GM21737 (cell line): ENCODE results near the gene ATF7.
"Not testable (repeated sequence)": the region's sequence is repeated elsewhere in the genome, so short reads cannot be mapped to it uniquely, and the experiment has no call there.

ENCODE experiments used
- ATAC-seq: cut with Tn5 transposase; IDR thresholded peaks from one replicate; pipeline ENCODE4 v1.9.1; 2021; ENCODE audit warnings: mild to moderate bottlenecking, moderate library complexity; ENCODE audit not compliant: unreplicated experiment

ATF7 gene

DNA sequence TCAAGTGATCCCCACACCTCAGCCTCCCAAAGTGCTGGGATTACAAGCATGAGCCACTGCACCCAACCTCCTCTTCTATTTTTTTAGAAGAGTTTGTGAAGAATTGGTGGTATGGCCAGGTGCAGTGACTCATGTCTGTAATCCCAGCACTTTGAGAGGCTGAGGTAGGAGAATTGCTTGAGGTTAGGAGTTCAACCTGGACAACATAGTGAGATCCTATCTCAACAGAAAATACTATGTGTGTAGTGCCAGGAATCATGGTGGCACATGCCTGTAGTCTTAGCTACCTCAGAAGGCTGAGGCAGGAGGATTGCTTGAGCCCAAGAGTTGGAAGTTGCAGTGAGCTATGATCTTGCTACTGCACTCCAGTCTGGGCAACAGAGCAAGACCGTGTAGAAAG lies 5.5 kb upstream of the ATF7 start:
- no peak for ATAC-seq

DNA sequence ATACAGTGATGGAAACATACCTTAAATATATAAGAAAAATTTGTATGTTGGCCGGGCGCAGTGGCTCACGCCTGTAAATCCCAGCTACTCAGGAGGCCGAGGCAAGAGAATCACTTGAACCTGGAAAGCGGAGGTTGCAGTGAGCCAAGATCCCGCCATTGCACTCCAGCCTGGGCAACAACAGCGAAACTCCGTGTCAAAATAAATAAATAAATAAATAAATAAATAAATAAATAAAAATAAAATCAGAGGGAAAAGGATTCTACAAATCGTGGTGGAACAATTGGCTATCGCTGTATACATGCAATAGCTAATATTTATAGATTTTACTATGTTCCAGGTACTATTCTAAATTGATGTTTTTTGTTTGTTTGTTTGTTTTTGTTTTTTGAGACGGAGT lies 1.7 kb upstream of the ATF7 start:
- no peak for ATAC-seq

DNA sequence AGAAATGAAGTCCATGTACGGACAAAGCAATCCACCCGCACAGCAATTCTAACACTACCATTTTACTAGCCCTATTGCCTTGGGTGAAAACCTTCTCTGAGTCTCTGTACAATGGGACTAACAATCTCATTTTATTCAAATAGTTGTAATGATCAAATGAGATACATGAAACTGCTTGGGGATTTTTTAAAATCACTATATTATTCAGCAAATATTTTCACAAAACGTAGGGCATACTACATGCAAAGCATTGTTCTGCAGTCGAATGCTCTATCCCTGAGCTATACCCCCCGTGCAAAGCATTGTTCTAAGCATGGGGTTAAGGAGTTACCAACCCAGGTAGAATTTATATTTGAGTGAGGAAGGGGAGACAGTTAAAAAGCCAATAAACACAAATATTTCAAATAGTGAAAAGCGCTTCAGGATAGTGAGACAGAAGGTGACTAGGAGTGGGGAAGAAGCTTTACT lies 554 bp upstream of the ATF7 start:
- no peak for ATAC-seq

DNA sequence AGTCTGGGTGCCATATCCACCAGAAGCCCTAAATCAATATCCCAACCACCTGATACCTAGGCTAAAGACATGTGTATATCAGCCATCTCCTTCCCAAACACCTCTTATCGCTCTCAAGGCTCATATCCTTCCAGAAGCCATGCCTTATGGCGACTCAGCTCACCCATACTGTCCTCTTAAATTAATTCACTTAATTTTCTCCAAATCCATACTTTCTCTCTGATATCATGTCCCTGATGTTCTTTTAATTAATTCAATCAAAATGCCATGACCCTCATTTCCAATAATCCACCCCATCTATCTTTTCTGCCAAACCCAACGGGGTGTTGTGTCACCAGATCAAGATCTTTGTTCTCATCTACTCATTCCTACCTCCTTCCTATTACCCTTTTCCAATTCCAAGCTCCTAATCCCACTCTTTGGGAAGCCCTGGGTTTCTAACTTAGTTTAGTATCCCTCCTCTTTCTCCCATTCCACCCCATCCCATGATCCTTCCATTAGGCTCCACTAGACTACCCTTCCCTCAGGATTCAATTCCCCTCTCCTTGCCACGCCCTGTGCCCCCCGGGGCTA lies 723 bp downstream of the ATF7 start:
- no peak for ATAC-seq

DNA sequence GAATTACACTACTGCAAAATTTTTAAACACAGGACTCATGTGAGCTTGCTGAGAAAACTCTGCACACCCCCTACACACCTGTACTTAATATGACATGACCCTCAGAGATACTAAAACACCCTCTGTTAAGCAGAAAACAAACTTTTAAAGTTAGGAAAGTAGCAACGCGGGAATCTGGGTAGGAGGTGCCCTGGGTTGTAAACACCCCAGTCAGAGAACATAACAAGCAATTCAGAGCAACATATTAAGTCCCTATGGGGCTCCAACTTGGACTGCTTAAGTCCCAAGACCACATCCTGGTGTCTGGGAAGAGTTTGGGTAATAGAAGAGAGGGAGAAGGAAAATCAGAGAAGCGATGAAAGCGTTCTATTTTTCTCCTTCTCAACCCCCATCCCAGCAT lies 1.2 kb downstream of the ATF7 start:
- no peak for ATAC-seq

DNA sequence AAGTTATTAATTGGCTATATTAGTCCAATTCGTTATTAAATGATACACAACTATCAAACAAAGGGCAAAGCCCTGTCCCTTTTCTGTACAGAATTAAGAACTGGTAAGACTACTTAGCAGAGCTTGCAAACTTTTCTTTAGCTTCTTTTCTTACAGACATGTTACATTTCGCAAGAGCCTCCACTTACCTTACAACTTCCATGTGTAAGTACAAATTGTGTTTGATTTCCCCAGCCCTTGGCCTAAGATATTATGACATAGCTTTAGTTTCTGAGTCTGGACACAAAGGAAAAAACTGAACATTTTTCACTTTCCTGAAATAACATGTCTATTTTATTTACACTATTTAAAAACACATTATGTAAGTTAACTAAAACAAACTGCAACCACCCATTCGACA lies 1.7 kb downstream of the ATF7 start:
- ATAC-seq = no peak

DNA sequence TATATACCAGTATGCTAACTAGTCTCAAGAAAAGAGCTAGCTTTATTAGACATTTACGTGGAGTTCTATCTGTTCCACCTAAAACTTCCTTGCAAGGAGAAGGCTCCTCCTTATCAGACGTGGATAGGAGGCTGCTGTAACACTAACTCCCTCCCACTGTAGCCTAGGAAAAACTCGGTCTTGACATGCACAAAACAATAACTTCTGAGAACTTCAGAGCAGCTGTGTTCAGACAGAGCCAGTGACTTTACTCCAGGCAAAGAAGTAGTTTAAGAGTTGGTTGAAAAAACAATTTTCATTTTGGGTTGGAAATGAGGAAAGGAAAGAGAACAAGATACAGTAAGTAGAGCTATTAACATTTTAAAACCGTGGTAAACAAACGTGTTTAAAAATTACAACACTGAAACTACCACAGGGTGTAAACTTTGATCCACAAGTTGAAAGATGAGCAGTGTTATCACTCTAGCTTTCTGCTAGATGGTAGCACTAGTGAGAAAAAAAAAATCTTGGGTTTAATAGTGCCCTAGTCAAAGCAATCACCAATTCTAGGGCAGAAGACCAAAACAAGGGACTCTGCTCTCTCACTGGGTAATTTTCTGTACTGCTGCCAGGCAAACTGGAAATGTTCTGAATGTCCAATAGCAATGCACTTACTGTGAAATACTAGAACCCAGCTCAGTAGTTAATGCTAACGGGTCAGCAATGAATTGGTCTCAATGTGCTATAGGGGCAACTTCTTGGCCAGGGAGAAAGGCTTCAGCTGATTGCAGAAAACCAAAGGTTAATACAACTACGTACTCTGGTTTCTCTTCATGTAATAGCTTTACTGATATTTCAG lies 2.4 kb downstream of the ATF7 start:
- no peak for ATAC-seq

DNA sequence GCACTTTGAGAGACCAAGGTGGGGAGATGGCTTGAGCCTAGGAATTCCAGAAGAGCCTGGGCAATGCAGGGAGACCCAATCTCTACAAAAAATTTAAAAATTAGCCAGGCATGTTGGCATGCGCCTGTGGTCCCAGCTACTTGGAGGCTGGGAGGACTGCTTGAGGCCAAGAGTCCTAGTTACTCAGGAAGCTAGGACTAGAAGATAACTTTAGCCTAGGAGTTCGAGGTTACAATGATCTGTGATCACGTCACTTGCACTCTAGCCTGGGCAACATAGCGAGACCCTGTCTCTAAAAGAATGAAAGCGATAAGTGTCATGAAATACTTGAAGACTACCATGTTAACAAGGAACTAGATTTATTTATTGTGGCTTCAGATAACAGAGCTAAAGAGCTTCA lies 3.5 kb downstream of the ATF7 start:
- no peak for ATAC-seq

DNA sequence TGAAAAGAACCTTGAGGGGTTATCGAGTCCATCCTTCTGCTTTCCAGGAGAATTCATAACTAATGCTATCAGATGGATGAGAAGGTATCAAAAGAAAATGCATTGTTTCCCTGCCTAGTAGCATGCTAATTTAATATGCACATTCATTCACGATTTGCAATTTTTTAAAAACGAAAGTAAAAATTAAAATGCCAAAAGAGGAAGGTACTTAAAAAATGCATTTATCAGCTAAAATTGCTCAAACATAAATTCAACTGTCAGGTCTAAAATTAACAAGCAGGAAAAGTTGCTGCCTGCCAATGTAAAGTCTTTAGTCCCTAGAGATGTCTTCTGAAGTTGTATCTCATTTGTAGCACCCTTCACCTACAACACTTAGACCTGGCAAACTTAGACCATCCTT lies 7.9 kb downstream of the ATF7 start:
- no peak for ATAC-seq

DNA sequence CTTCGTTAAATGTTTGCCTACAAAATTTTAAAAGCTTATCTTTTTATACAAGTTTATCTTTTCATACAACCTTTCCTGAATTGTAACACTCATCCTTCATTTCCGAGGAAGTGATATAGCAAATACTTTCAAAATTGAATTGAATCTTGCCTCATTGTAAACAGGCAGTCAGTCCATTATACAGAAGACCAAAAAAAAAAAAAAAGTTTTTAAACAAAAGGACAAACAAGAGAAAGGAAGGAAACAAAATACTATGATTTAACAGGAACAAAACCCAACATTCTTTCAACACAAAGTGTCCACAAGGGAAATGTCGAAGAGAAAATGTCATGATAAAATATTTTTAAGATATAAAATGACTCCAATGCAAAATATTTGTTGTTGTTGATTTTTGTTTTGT lies 8.5 kb downstream of the ATF7 start:
- no peak for ATAC-seq

DNA sequence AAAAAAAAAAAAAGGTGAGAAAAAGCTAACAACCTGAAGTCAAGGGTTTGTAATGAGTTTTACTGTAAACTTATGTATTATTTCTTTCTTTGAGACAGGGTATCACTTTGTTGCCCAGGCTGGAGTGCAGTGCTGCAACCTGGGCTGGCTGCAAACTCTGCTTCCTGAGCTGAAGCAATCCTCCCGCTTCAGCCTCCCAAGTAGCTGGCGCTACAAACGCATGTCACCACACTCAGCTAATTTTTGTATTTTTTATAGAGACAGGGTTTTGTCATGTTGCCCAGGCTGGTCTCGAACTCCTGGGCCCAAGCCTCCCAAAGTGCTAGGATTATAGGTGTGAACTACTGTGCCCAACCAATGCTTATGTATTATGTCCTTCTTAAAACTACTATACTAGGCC lies 9.2 kb downstream of the ATF7 start:
- no peak for ATAC-seq

DNA sequence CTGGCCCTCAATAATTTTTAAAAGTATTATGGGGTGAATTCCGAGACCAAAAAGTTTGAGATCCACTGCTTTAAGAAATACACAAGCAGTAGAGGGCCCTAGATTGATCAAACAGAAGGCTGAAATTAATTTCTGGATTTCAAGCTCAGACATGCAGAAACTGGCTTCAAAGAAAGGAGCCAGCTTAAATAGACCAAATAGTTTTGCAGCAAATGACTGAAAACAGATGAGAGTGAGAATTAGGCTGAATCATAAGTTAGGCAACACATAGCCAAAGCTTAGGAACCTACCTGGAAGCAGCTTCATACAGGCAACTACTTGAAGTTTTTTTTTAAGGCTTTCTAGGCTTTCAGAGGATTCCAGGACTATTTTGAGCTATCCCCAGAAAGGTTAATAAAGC lies 12.4 kb downstream of the ATF7 start:
- ATAC-seq = no peak

DNA sequence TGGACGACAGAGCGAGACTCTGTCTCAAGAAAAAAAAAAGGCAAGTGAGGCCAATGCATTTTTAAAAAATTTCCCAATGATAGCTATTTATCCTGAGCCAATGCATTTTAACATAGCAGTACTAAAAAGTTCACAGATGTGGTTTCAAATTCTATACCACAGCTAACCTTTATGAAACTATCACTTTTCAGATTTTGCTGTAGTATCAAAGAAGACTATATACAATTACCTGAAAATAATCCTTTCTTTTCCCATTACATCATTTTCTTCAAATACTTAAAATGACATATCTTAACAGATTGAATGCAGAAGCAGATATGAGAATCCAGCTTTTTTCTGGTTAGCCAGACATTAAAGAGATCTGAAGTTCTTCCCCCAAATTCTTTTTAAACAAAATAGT lies 13.2 kb downstream of the ATF7 start:
- no peak for ATAC-seq

DNA sequence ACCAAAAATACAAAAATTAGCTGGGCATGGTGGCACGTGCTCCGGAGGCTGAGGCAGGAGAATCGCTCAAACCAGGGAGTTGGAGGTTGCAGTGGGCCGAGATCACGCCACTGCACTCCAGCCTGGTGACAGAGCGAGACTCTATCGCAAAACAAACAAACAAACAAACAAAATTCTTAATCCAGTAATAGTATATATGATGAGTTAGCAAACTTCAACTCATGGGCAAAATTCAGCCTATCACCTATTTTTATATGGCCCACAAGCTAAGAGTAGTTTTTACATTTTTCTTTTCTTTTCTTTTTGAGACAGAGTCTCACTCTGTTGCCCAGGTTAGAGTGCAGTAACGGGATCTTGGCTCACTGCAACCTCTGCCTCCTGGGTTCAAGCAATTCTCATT lies 14.9 kb downstream of the ATF7 start:
- no peak for ATAC-seq

DNA sequence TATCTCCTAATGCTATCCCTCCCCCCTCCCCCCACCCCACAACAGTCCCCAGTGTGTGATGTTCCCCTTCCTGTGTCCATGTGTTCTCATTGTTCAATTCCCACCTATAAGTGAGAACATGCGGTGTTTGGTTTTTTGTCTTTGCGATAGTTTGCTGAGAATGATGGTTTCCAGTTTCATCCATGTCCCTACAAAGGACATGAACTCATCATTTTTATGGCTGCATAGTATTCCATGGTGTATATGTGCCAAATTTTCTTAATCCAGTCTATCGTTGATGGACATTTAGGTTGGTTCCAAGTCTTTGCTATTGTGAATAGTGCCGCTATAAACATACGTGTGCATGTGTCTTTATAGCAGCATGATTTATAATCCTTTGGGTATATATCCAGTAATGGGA lies 19.5 kb downstream of the ATF7 start:
- ATAC-seq = not testable (repeated sequence)

DNA sequence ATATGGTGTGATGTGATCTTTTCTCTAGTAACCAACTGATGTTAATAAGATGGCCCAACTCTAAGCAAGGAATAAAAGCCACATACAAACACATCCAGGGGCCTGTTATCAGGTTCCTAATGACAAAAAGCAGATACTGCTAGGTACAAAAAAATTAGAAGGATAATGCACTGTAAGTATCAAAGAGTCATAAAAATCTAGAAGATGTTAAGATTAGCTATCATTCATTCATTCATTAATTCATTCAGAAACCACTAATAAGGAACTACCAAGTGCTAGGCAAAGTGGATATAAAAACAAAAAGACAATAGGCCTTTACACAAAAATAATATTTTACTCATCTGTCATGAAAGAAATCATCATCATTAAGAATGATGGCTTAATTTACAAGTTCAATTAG lies 21.6 kb downstream of the ATF7 start:
- ATAC-seq = no peak

DNA sequence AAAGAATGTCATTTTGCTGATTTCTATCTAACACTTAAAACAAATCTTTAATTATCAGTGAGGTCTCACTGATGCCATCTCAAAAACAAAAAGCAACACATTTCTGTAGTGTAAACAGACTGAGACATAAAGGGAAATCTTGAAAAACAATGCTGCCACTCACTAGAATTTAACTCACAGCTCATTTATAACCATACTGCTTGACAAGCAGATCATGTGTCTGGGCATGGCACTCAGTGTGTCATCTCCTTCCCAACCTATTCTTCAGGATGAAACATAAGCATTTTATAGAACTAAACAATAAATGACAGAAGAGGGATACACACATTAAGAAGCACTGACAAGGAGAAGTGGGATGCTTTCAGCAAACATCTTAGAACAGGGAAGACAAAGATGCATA lies 22.4 kb downstream of the ATF7 start:
- ATAC-seq = no peak

DNA sequence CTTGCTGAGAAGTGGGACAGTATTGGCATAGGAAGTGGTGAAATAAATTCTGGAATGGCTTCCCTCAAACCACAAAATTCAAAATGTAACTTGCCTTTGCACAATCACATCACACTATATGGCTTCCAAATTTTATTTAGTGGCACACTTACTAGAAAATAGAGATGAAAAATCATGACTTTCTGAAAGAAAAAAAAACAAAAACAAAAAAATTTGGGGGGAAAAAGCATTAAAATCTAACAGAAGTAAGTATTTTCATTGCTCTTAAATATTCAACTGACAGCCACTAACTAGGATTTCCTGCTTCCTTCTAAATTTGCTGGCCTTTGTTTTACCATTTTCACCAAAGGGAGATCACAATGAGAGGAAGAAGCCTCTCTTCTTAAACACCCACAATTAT lies 23.0 kb downstream of the ATF7 start:
- no peak for ATAC-seq

DNA sequence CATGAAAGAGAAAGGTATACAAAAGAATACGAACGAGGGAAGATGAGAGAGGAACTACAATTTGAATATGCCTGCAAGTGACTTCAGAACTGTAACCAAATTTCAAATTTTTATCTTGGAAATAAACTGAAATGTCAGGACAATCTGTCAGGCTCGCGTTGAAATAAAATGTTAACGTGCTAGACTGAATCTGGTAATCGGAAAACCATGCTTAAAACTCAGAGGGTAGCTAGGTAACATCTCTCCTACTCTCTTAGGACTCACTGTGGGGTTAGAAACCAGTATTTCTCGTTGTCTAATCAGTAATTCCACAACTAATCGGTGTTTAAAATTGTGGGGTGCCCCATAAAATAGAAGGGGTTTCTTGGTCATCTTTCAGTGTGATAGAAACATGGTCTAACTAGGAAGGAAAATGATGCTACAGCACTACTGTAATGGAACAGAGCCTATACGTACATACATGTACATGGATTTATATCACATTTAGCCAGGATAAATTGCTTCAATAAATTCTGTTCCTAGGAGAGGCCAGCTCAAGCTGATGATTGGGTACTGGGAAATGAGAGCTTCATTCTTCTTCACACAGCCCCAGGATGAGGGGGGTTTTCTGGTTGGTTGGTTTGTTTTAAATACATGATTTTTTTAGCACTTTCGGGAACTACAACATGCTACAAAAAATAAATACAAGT lies 23.9 kb downstream of the ATF7 start:
- ATAC-seq = no peak

DNA sequence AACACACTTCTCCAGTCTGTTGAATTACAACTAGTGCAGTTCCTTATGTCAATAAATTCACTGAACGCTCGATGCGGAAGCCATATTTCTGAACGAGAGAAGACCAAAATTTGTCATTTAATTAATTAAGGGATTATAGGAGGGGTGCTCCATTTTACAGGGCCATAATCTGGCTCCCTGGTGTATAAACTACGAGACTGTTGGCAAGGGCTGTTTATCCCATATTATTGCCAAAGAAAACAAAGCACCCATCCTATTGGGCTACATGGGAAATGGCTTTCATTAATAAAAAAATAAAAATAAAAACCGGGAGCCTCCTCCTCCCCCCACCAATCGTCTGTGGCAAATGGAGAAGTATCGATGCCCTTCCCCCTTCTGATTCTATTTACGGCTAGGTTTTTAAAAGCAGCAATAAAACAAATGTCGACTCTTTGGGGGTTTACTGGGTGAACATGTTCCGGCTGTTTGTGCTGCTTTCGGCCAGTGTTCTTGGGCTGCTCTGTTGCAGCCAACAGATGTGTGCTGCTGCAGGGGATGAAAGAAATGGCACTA lies 24.8 kb downstream of the ATF7 start:
- ATAC-seq = no peak

DNA sequence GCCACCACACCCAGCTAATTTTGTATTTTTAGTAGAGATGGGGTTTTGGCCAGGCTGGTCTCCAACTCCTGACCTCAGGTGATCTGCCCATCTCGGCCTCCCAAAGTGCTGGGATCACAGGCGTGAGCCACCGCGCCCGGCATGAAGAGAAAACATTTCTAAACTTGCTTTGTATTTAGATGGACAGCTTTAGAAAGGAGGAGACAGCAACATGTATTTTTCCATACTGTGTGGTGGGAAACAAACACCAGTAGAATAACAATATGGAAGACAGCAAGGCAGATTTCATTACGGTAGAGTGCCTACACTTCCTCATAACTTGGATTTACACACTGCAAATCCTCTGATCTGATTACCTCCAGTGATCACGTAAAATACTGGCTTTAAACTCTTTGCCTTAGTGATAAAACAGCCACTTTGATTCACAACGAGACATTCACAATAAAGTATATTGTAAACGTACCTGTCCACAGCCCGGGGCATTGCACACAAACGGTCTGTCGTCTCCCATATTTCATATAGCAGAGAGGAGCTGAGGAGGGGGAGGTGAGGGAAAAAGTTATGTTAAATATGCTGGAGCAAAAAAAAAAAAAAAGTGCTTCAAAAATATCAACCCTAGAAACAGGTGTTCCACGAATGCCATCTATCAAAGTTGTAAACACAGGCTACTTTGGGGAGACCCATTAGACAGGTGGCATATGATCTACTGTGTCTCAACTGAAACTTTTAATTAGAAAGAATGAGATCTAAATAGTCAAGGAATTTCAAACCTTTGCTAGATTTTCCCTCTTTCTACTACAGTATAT lies 25.5 kb downstream of the ATF7 start:
- ATAC-seq = no peak
